A549 (cell line): Measurements from ENCODE around the gene SMG9. TPM values are rescaled to one million over a fixed set of nuclear protein-coding genes. Genes with fewer than 3 reads are reported as not detected.
A peak's percentile ranks its signal among the peaks of the same experiment; 100 is the strongest.

Experiments used
- ATAC-seq, 2 experiments: fragments of 200-7000 bp in 1 of 2; fragments of >200 bp in 1 of 2; cut with Nextera tagmentation in 1 of 2; cut with Tn5 transposase in 1 of 2; 3 replicates each; pipeline versions ENCODE4 v1.8.0 to v1.9.1; 2018 to 2020; ENCODE audit warnings: mild to moderate bottlenecking in 1 of 2, moderate library complexity in 1 of 2
- CTCF ChIA-PET: fragments of 300-600 bp; sonication (Branson Sonifier 250); formaldehyde crosslinking; extraction: SDS; loops from one replicate; lab custom pipeline; 2021; ENCODE audit warnings: antibody characterized with exemption, inconsistent platforms; lab: Yijun Ruan, JAX
- POLR2A ChIA-PET: fragments of 350-600 bp; formaldehyde crosslinking; extraction: SDS; loops from one replicate; lab custom pipeline; 2021; ENCODE audit warnings: antibody characterized with exemption, inconsistent platforms; lab: Yijun Ruan, JAX
- DNase-seq, 2 experiments: peaks; one replicate each; pipeline versions ENCODE4 v3.0.0 to v3.0.0-alpha.2; 2011 to 2016; ENCODE audit warnings: low read depth in 1 of 2, low spot score in 1 of 2
- FAIRE-seq: peaks from 2 replicates; lab custom pipeline; 2011; peaks lifted over from hg19 to GRCh38; lab: Jason Lieb, UNC
- H3K27ac ChIP-seq, 2 experiments: fragments of >200 bp; sonication (Bioruptor Twin); formaldehyde crosslinking; 3 replicates each; pipeline ENCODE4 v1.5.1; 2016 to 2017
- H3K4me1 ChIP-seq: fragments of >200 bp; sonication (Bioruptor Twin); formaldehyde crosslinking; 3 replicates; pipeline ENCODE4 v1.6.1; 2016
- H3K4me2 ChIP-seq: fragments of >200 bp; sonication (Bioruptor Twin); formaldehyde crosslinking; 3 replicates; pipeline ENCODE4 v1.6.1; 2016
- H3K4me3 ChIP-seq: fragments of >200 bp; sonication (Bioruptor Twin); formaldehyde crosslinking; 3 replicates; pipeline ENCODE4 v1.5.1; 2016
- H3K9me3 ChIP-seq: fragments of >200 bp; sonication (Bioruptor Twin); formaldehyde crosslinking; 3 replicates; pipeline ENCODE4 v1.6.1; 2016
- ATOH8 ChIP-seq: fragments of 250-450 bp; sonication (Bioruptor Pico); IDR thresholded peaks from 2 replicates; pipeline ENCODE4 v1.5.0; 2020; ENCODE audit warnings: low read depth, mild to moderate bottlenecking, moderate library complexity
- CEBPB ChIP-seq, 2 experiments: fragments of >200 bp in 1 of 2; sonication (Bioruptor Twin) in 1 of 2; formaldehyde crosslinking in 1 of 2; IDR thresholded peaks; 2 replicates each; pipeline ENCODE4 v1.6.1; 2012 to 2016
- CHD2 ChIP-seq: fragments of 150-350 bp; IDR thresholded peaks from 2 replicates; pipeline ENCODE4 v1.6.1; 2014; ENCODE audit warnings: low read length; ENCODE audit not compliant: partially characterized antibody
- CTCF ChIP-seq: fragments of >200 bp; sonication (Bioruptor Twin); formaldehyde crosslinking; IDR thresholded peaks from 3 replicates; pipeline ENCODE4 v1.5.1; 2016
- FOXS1 ChIP-seq: fragments of 250-450 bp; sonication (Bioruptor Pico); IDR thresholded peaks from 2 replicates; pipeline ENCODE4 v1.5.0; 2020; ENCODE audit warnings: mild to moderate bottlenecking, moderate library complexity
- HDAC2 ChIP-seq: fragments of 200-600 bp; sonication (generic); IDR thresholded peaks from 2 replicates; pipeline ENCODE4 v1.6.1; 2016
- HOXA7 ChIP-seq: fragments of 250-450 bp; sonication (Bioruptor Pico); IDR thresholded peaks from 2 replicates; pipeline ENCODE4 v1.5.0; 2020; ENCODE audit warnings: mild to moderate bottlenecking, moderate library complexity
- HOXB13 ChIP-seq: fragments of 250-450 bp; sonication (Bioruptor Pico); IDR thresholded peaks from 2 replicates; pipeline ENCODE4 v1.5.0; 2020; ENCODE audit warnings: low read depth, mild to moderate bottlenecking, moderate library complexity
- JUN ChIP-seq, 2 experiments: fragments of >200 bp; sonication (Bioruptor Twin); formaldehyde crosslinking; IDR thresholded peaks; 2 replicates in 1 of 2; 3 replicates in 1 of 2; pipeline ENCODE4 v1.6.1; 2016 to 2017
- MAX ChIP-seq: IDR thresholded peaks from 2 replicates; pipeline ENCODE4 v1.6.1; 2012
- NPAS2 ChIP-seq: fragments of 250-450 bp; sonication (Bioruptor Pico); IDR thresholded peaks from 2 replicates; pipeline ENCODE4 v1.8.0; 2022; ENCODE audit warnings: mild to moderate bottlenecking, moderate library complexity, borderline replicate concordance
- NR3C1 ChIP-seq: fragments of >200 bp; sonication (Bioruptor Twin); formaldehyde crosslinking; IDR thresholded peaks from 3 replicates; pipeline ENCODE4 v1.6.1; 2017
- PBX3 ChIP-seq: IDR thresholded peaks from 2 replicates; pipeline ENCODE4 v1.6.1; 2012
- PHF8 ChIP-seq: fragments of 200-600 bp; sonication (generic); IDR thresholded peaks from 2 replicates; pipeline ENCODE4 v1.6.1; 2016; ENCODE audit warnings: low read depth, mild to moderate bottlenecking, antibody characterized with exemption, moderate library complexity, borderline replicate concordance
- POLR2A ChIP-seq: IDR thresholded peaks from 2 replicates; pipeline ENCODE4 v1.6.1; 2012; ENCODE audit warnings: mild to moderate bottlenecking, low read length
- POLR2AphosphoS2 ChIP-seq: conservative IDR thresholded peaks from 2 replicates; pipeline ENCODE4 v1.6.1; 2012; ENCODE audit warnings: low read length, improper control_type of control experiment, inconsistent platforms
- REST ChIP-seq: fragments of 200-600 bp; sonication (generic); IDR thresholded peaks from 2 replicates; pipeline ENCODE4 v1.6.1; 2016; ENCODE audit warnings: antibody characterized with exemption, mild to moderate bottlenecking, moderate library complexity
- SMC3 ChIP-seq: fragments of >200 bp; sonication (Bioruptor Twin); formaldehyde crosslinking; IDR thresholded peaks from 3 replicates; pipeline ENCODE4 v1.6.1; 2018; ENCODE audit warnings: inconsistent platforms
- ZFP36 ChIP-seq: fragments of 450-650 bp; IDR thresholded peaks from 2 replicates; pipeline ENCODE4 v1.6.1; 2014; ENCODE audit warnings: borderline replicate concordance; ENCODE audit not compliant: partially characterized antibody
- ZNF302 ChIP-seq: fragments of 250-450 bp; sonication (Bioruptor Pico); IDR thresholded peaks from 2 replicates; pipeline ENCODE4 v1.9.0; 2021; ENCODE audit warnings: inconsistent platforms, mild to moderate bottlenecking, moderate library complexity
- WGBS: methylation state at CpG from one replicate; pipeline ENCODE4 v1.1.6; 2017; ENCODE audit errors: missing lambda C conversion rate; 5-methylcytosine and 5-hydroxymethylcytosine counted together
- polyA plus RNA-seq, 4 experiments: library from polyadenylated mRNA; depleted of rRNA in 3 of 4; stranded (reverse); fragments of >200 nt; fragmentation: RNase III in 1 of 4; extraction: RNeasy Plus Mini Kit Qiagen cat#74134 plus additional on column Dnase treatment in 1 of 4; gene quantifications; 2 replicates in 3 of 4; 3 replicates in 1 of 4; pipeline ENCODE4 v1.2.3, GENCODE V29; 2011 to 2017

Gene SMG9
- polyA plus RNA-seq, 2 of the 4 experiments (the other 2 are of a cell fraction): 14.2 to 44.2 TPM

- TF ChIP-seq CTCF (no peak), FOXS1 (no peak), NR3C1 (no peak)
Measured at GRCh38 chr19:43695985-43696704, 58.6 kb downstream of the SMG9 start (continued).

GRCh38 chr19:43694553-43694952 is 60.2 kb downstream of the SMG9 start:
- no peak overlapping the region for H3K4me3 ChIP-seq
- 61% methylated on average over 5 of the region's 5 CpGs for WGBS
- ATAC-seq (peak in 1 of 2 experiments; percentile 44; a peak in 3 of 6 replicates), FAIRE-seq (peak; percentile 65)
- TF ChIP-seq SMC3 (no peak), PBX3 (no peak), ATOH8 (CRISPR knock-in tag) (no peak), MAX (no peak), ZFP36 (no peak), ZNF302 (CRISPR knock-in tag) (no peak), CHD2 (no peak), JUN (IDR thresholded peaks at IDR 0.05) (no peak), HOXA7 (CRISPR knock-in tag) (no peak), HDAC2 (no peak)
- TF ChIP-seq, all 56 proteins: peak for 0
- Histone ChIP-seq H3K27ac (no peak overlapping the region), H3K4me1 (no peaks in the 10 kb centered on the region), H3K4me2 (no peak overlapping the region), H3K9me3 (peaks cover 44% of the 10 kb centered on the region)
- POLR2A ChIA-PET: interaction anchor here (1.2 kb wide), 1 partner anchor 26 kb away, joined by 5 read pairs; no protein-coding TSS in a partner anchor
- no peak for DNase-seq
- CTCF ChIA-PET: interaction anchor here (0.9 to 1.7 kb wide), 5 partner anchors 16 to 51 kb away, joined by 3 to 6 read pairs (median 3); no protein-coding TSS in a partner anchor

- H3K4me2 ChIP-seq: no peak overlapping the region
- CTCF ChIA-PET: interaction anchor here (0.6 to 1.5 kb wide), 7 partner anchors 8 to 247 kb away, joined by 3 to 4 read pairs (median 4); no protein-coding TSS in a partner anchor
- TF ChIP-seq CEBPB (IDR thresholded peaks at IDR 0.05): no peak
- no peak for TF ChIP-seq NPAS2 (CRISPR knock-in tag)
- TF ChIP-seq HOXB13: no peak
- TF ChIP-seq CTCF: no peak
- no peak for TF ChIP-seq HDAC2
- TF ChIP-seq POLR2AphosphoS2: no peak
- no peak for TF ChIP-seq REST
- TF ChIP-seq POLR2A: no peak
- TF ChIP-seq PHF8: no peak
- no peak for TF ChIP-seq ATOH8 (CRISPR knock-in tag)
- no peak for TF ChIP-seq CHD2
- TF ChIP-seq SMC3: no peak
- POLR2A ChIA-PET: interaction anchor here (0.6 kb wide), 1 partner anchor 11 kb away, joined by 3 read pairs; no protein-coding TSS in a partner anchor
- FAIRE-seq: peak; percentile 74
- no peak for DNase-seq
- peaks cover 44% of the 10 kb centered on the region for H3K9me3 ChIP-seq
- 53% methylated on average over 4 of the region's 4 CpGs for WGBS
- ATAC-seq: no peak
- no peak overlapping the region for H3K27ac ChIP-seq
- no peak overlapping the region for H3K4me3 ChIP-seq
- H3K4me1 ChIP-seq: no peaks in the 10 kb centered on the region; the same call in 2 of the 3 replicates
Measured at GRCh38 chr19:43692877-43693276, 61.9 kb downstream of the SMG9 start.
